ENCODE measurements around the gene TUBB2A.
A peak's percentile ranks its signal among the peaks of the same experiment; 100 is the strongest.
"Not testable (repeated sequence)": the region's sequence is repeated elsewhere in the genome, so short reads cannot be mapped to it uniquely, and the experiment has no call there.

TUBB2A gene

GRCh38 chr6:3181105-3181504 is 23.8 kb upstream of the TUBB2A start:
- DNase-seq (ENCODE audit: low read depth in 2 of 2), result no peak

GRCh38 chr6:3179945-3180344 is 22.6 kb upstream of the TUBB2A start:
- DNase-seq (ENCODE audit: low read depth in 2 of 2), result not testable (repeated sequence)

- DNase-seq (ENCODE audit: low read depth in 2 of 2), result not testable (repeated sequence)
Observed at GRCh38 chr6:3178666-3179065, 21.3 kb upstream of the TUBB2A start.

- no peak for DNase-seq (ENCODE audit: low read depth in 2 of 2)
Observed at GRCh38 chr6:3176562-3177355, 19.4 kb upstream of the TUBB2A start.

- DNase-seq (ENCODE audit: low read depth in 2 of 2), result no peak
Observed at GRCh38 chr6:3175715-3176402, 18.5 kb upstream of the TUBB2A start.

- DNase-seq (ENCODE audit: low read depth in 2 of 2), result not testable (repeated sequence)
Observed at GRCh38 chr6:3173636-3174089, 16.3 kb upstream of the TUBB2A start.

- DNase-seq (ENCODE audit: low read depth in 2 of 2), result not testable (repeated sequence)
Observed at GRCh38 chr6:3172789-3173188, 15.4 kb upstream of the TUBB2A start.

- DNase-seq (ENCODE audit: low read depth in 2 of 2), result not testable (repeated sequence)
Observed at GRCh38 chr6:3171313-3172175, 14.2 kb upstream of the TUBB2A start.

- DNase-seq (ENCODE audit: low read depth in 2 of 2), result not testable (repeated sequence)
Observed at GRCh38 chr6:3170676-3171075, 13.3 kb upstream of the TUBB2A start.

- not testable (repeated sequence) for DNase-seq (ENCODE audit: low read depth in 2 of 2)
Observed at GRCh38 chr6:3168046-3168445, 10.7 kb upstream of the TUBB2A start.

- DNase-seq (ENCODE audit: low read depth in 2 of 2), result not testable (repeated sequence)
Observed at GRCh38 chr6:3166535-3167225, 9.3 kb upstream of the TUBB2A start.

GRCh38 chr6:3165631-3166534 is 8.5 kb upstream of the TUBB2A start:
- DNase-seq (ENCODE audit: low read depth in 2 of 2), result no peak

- DNase-seq (ENCODE audit: low read depth in 2 of 2), result no peak
Observed at GRCh38 chr6:3164388-3164787, 7.0 kb upstream of the TUBB2A start.

- DNase-seq (ENCODE audit: low read depth in 2 of 2), result no peak
Observed at GRCh38 chr6:3163248-3163594, 5.9 kb upstream of the TUBB2A start.

GRCh38 chr6:3162565-3163247 is 5.4 kb upstream of the TUBB2A start:
- peak; percentile 40 to 45 for DNase-seq (ENCODE audit: low read depth in 2 of 2)

GRCh38 chr6:3162067-3162497 is 4.7 kb upstream of the TUBB2A start:
- no peak for DNase-seq (ENCODE audit: low read depth in 2 of 2)

GRCh38 chr6:3159805-3160781 is 2.7 kb upstream of the TUBB2A start:
- DNase-seq (ENCODE audit: low read depth in 2 of 2), result peak in 1 of 2 donors; percentile 26

Data from stimulated activated CD8-positive, alpha-beta memory T cell treated with anti-CD3 and anti-CD28 coated beads, Interleukin-2, amount 100 ng/mL, for 48 hours (primary cell).